ENCODE measurements around the gene POU2F3.
A peak's percentile ranks its signal among the peaks of the same experiment; 100 is the strongest.

Gene POU2F3

GRCh38 chr11:120326228-120326627 is 86.3 kb downstream of the POU2F3 start:
- FAIRE-seq, result no peak

GRCh38 chr11:120326845-120327281 is 86.9 kb downstream of the POU2F3 start:
- no peak for FAIRE-seq

- no peak for FAIRE-seq
Observed at GRCh38 chr11:120327311-120327710, 87.4 kb downstream of the POU2F3 start.

GRCh38 chr11:120329556-120329955 is 89.6 kb downstream of the POU2F3 start:
- no peak for FAIRE-seq

- no peak for FAIRE-seq
Observed at GRCh38 chr11:120330045-120330444, 90.1 kb downstream of the POU2F3 start.

GRCh38 chr11:120331301-120331996 is 91.5 kb downstream of the POU2F3 start:
- no peak for FAIRE-seq

GRCh38 chr11:120332822-120333716 is 93.1 kb downstream of the POU2F3 start:
- FAIRE-seq, result no peak

GRCh38 chr11:120333801-120334200 is 93.9 kb downstream of the POU2F3 start:
- FAIRE-seq, result no peak

GRCh38 chr11:120334332-120334731 is 94.4 kb downstream of the POU2F3 start:
- FAIRE-seq, result no peak

GRCh38 chr11:120334894-120335462 is 95.0 kb downstream of the POU2F3 start:
- no peak for FAIRE-seq

GRCh38 chr11:120335556-120335907 is 95.6 kb downstream of the POU2F3 start:
- FAIRE-seq, result no peak

GRCh38 chr11:120335908-120336640 is 96.1 kb downstream of the POU2F3 start, which contains the start of gene ARHGEF12:
Gene ARHGEF12, plus strand, starts transcription at chr11:120336413. Its CDS starts 831 bp downstream, at chr11:120337244.
- FAIRE-seq, result no peak

GRCh38 chr11:120336641-120337354 is 96.9 kb downstream of the POU2F3 start:
- FAIRE-seq, result no peak

- no peak for FAIRE-seq
Observed at GRCh38 chr11:120337355-120338106, 97.6 kb downstream of the POU2F3 start.

GRCh38 chr11:120338107-120338933 is 98.4 kb downstream of the POU2F3 start:
- peak; percentile 37 for FAIRE-seq

- FAIRE-seq, result no peak
Observed at GRCh38 chr11:120339394-120339890, 99.5 kb downstream of the POU2F3 start.

GRCh38 chr11:120340529-120340928 is 100.6 kb downstream of the POU2F3 start:
- FAIRE-seq, result no peak

- FAIRE-seq, result no peak
Observed at GRCh38 chr11:120342226-120342625, 102.3 kb downstream of the POU2F3 start.

- FAIRE-seq, result no peak
Observed at GRCh38 chr11:120342678-120343077, 102.7 kb downstream of the POU2F3 start.

- FAIRE-seq, result no peak
Observed at GRCh38 chr11:120343429-120343828, 103.5 kb downstream of the POU2F3 start.

Data from endometrium (tissue), 2 donors.